ENCODE results near the gene SYT2.
"Not testable (repeated sequence)": the region's sequence is repeated elsewhere in the genome, so short reads cannot be mapped to it uniquely, and the experiment has no call there.

SYT2 gene

GRCh38 chr1:202571719-202572339 lies 138.4 kb downstream of the SYT2 start:
- no peak for DNase-seq (ENCODE audit: low read depth)

- DNase-seq (ENCODE audit: low read depth) = no peak
Observed at GRCh38 chr1:202569393-202570322, 140.6 kb downstream of the SYT2 start.

GRCh38 chr1:202568826-202569225 lies 141.4 kb downstream of the SYT2 start:
- DNase-seq (ENCODE audit: low read depth) = no peak

- no peak for DNase-seq (ENCODE audit: low read depth)
Observed at GRCh38 chr1:202568410-202568809, 141.8 kb downstream of the SYT2 start.

GRCh38 chr1:202567738-202568137 lies 142.5 kb downstream of the SYT2 start:
- no peak for DNase-seq (ENCODE audit: low read depth)

GRCh38 chr1:202565890-202566602 lies 144.2 kb downstream of the SYT2 start:
- no peak for DNase-seq (ENCODE audit: low read depth)

GRCh38 chr1:202564958-202565495 lies 145.2 kb downstream of the SYT2 start:
- DNase-seq (ENCODE audit: low read depth) = no peak

GRCh38 chr1:202563818-202564217 lies 146.4 kb downstream of the SYT2 start:
- no peak for DNase-seq (ENCODE audit: low read depth)

- DNase-seq (ENCODE audit: low read depth) = no peak
Observed at GRCh38 chr1:202562444-202563060, 147.7 kb downstream of the SYT2 start.

GRCh38 chr1:202561726-202562443 lies 148.4 kb downstream of the SYT2 start:
- DNase-seq (ENCODE audit: low read depth) = no peak

- DNase-seq (ENCODE audit: low read depth) = no peak
Observed at GRCh38 chr1:202561240-202561639, 149.0 kb downstream of the SYT2 start.

GRCh38 chr1:202557662-202558061 lies 152.6 kb downstream of the SYT2 start:
- DNase-seq (ENCODE audit: low read depth) = not testable (repeated sequence)

GRCh38 chr1:202556037-202556436 lies 154.2 kb downstream of the SYT2 start:
- DNase-seq (ENCODE audit: low read depth) = not testable (repeated sequence)

GRCh38 chr1:202554619-202555018 lies 155.6 kb downstream of the SYT2 start:
- not testable (repeated sequence) for DNase-seq (ENCODE audit: low read depth)

- DNase-seq (ENCODE audit: low read depth) = no peak
Observed at GRCh38 chr1:202553560-202554038, 156.7 kb downstream of the SYT2 start.

- not testable (repeated sequence) for DNase-seq (ENCODE audit: low read depth)
Observed at GRCh38 chr1:202553078-202553477, 157.2 kb downstream of the SYT2 start.

- DNase-seq (ENCODE audit: low read depth) = not testable (repeated sequence)
Observed at GRCh38 chr1:202552615-202553014, 157.6 kb downstream of the SYT2 start.

GRCh38 chr1:202551683-202552082 lies 158.6 kb downstream of the SYT2 start:
- no peak for DNase-seq (ENCODE audit: low read depth)

- DNase-seq (ENCODE audit: low read depth) = not testable (repeated sequence)
Observed at GRCh38 chr1:202550088-202550487, 160.2 kb downstream of the SYT2 start.

GRCh38 chr1:202547215-202547614 lies 163.0 kb downstream of the SYT2 start:
- no peak for DNase-seq (ENCODE audit: low read depth)

- not testable (repeated sequence) for DNase-seq (ENCODE audit: low read depth)
Observed at GRCh38 chr1:202546796-202547195, 163.5 kb downstream of the SYT2 start.
